AG04450 (cell line): Measurements from ENCODE around the gene C2. TPM values are rescaled to one million over a fixed set of nuclear protein-coding genes. Genes with fewer than 3 reads are reported as not detected.
A peak's percentile ranks its signal among the peaks of the same experiment; 100 is the strongest.

Experiments
- CTCF ChIA-PET: fragments of 300-600, 350-600 bp; formaldehyde crosslinking; extraction: SDS; loops from one replicate; lab custom pipeline; 2022; ENCODE audit warnings: antibody characterized with exemption, inconsistent platforms; lab: Charles Lee
- POLR2A ChIA-PET: fragments of 350-600 bp; formaldehyde crosslinking; extraction: SDS; loops from one replicate; lab custom pipeline; 2021; ENCODE audit warnings: antibody characterized with exemption, inconsistent platforms; lab: Yijun Ruan, JAX
- DNase-seq: peaks from one replicate; pipeline ENCODE4 v3.0.0-alpha.2; 2011; ENCODE audit warnings: low read depth, low spot score
- H3K27ac ChIP-seq: one replicate; pipeline ENCODE4 v1.5.1; 2012; ENCODE audit warnings: low read depth, low read length, control low read depth
- H3K27me3 ChIP-seq: one replicate; pipeline ENCODE4 v1.6.0; 2012; ENCODE audit warnings: low read length; ENCODE audit not compliant: control insufficient read depth, insufficient read depth
- H3K4me3 ChIP-seq: 2 replicates; pipeline ENCODE4 v1.5.1; 2011; ENCODE audit warnings: mild to moderate bottlenecking, low read depth, low read length, control low read depth
- H3K9me3 ChIP-seq: 2 replicates; pipeline ENCODE4 v1.5.1; 2012; ENCODE audit warnings: low read length; ENCODE audit not compliant: control insufficient read depth, insufficient read depth
- CTCF ChIP-seq: IDR thresholded peaks from 2 replicates; pipeline ENCODE4 v1.5.1; 2011; ENCODE audit warnings: low read depth, low read length, control low read depth, inconsistent platforms
- polyA plus RNA-seq: library from polyadenylated mRNA; depleted of rRNA; stranded (reverse); fragments of >200 nt; gene quantifications from 2 replicates; pipeline ENCODE4 v1.2.3, GENCODE V29; 2011

The C2 gene
- polyA plus RNA-seq, 1 experiment, result 1.9 TPM

GRCh38 chr6:31898383-31899011, 29.0 kb upstream of the C2 start:
- Histone ChIP-seq H3K4me3 (peak overlapping the region; percentile 96), H3K27me3 (no peaks in the 10 kb centered on the region), H3K27ac (no peak overlapping the region), H3K9me3 (no peaks in the 10 kb centered on the region; the same call in 1 of the 2 replicates)
- POLR2A ChIA-PET, result interaction anchor here (0.6 to 1.3 kb wide), 5 partner anchors 47 to 1072 kb away, joined by 3 to 5 read pairs (median 3); partner anchors contain the start of genes CFB and DXO
- no peak for DNase-seq
- CTCF ChIA-PET, result interaction anchor here (0.7 to 4.0 kb wide), 5 partner anchors 10 to 1517 kb away, joined by 3 to 44 read pairs (median 5); partner anchors contain the start of gene SKIC2
- TF ChIP-seq CTCF, result no peak

GRCh38 chr6:31899215-31899614, 28.3 kb upstream of the C2 start:
- Histone ChIP-seq H3K4me3 (no peak overlapping the region), H3K27me3 (no peaks in the 10 kb centered on the region), H3K9me3 (no peaks in the 10 kb centered on the region; the same call in 1 of the 2 replicates), H3K27ac (no peak overlapping the region)
- TF ChIP-seq CTCF, result no peak
- ChIA-PET POLR2A (interaction anchor here (0.6 kb wide), 1 partner anchor 54 kb away, joined by 3 read pairs; no protein-coding TSS in a partner anchor), CTCF (interaction anchor here (0.7 to 4.0 kb wide), 3 partner anchors 11 to 60 kb away, joined by 4 to 44 read pairs (median 8); partner anchors contain the start of gene SKIC2)
- no peak for DNase-seq

- no peaks in the 10 kb centered on the region for H3K27me3 ChIP-seq
- no peak overlapping the region for H3K27ac ChIP-seq
- no peak overlapping the region for H3K4me3 ChIP-seq
- no peaks in the 10 kb centered on the region; the same call in 1 of the 2 replicates for H3K9me3 ChIP-seq
- no peak for DNase-seq
- CTCF ChIA-PET, result no interaction called here
- TF ChIP-seq CTCF, result no peak
- POLR2A ChIA-PET, result no interaction called here
Measured at GRCh38 chr6:31899882-31900722, 27.4 kb upstream of the C2 start.

GRCh38 chr6:31900917-31901414, 26.6 kb upstream of the C2 start:
- Histone ChIP-seq H3K4me3 (peak overlapping the region; percentile 70), H3K9me3 (no peaks in the 10 kb centered on the region; the same call in 1 of the 2 replicates), H3K27ac (no peak overlapping the region), H3K27me3 (no peaks in the 10 kb centered on the region)
- TF ChIP-seq CTCF, result no peak
- ChIA-PET CTCF (interaction anchor here (0.6 kb wide), 1 partner anchor 17 kb away, joined by 3 read pairs; no protein-coding TSS in a partner anchor), POLR2A (interaction anchor here (0.7 kb wide), 2 partner anchors 38 to 40 kb away, joined by 3 to 6 read pairs; partner anchors contain the start of gene NEU1)
- no peak for DNase-seq
